SK-N-SH (cell line): ENCODE data around the gene DNASE2B. TPM values are rescaled to one million over a fixed set of nuclear protein-coding genes. Genes with fewer than 3 reads are reported as not detected.
A peak's percentile ranks its signal among the peaks of the same experiment; 100 is the strongest.

Experiments used
- CTCF ChIA-PET: fragments of 300-600, 350-600 bp; formaldehyde crosslinking; extraction: SDS; loops from one replicate; lab custom pipeline; 2021; lab: Yijun Ruan, JAX
- POLR2A ChIA-PET: fragments of 350-600 bp; sonication (Branson Sonifier 250); formaldehyde crosslinking; extraction: SDS; loops from one replicate; lab custom pipeline; 2020; ENCODE audit warnings: antibody characterized with exemption, inconsistent platforms; lab: Yijun Ruan, JAX
- DNase-seq: peaks from one replicate; pipeline ENCODE4 v3.0.0; 2012
- H2AFZ ChIP-seq: fragments of 200-600 bp; sonication (generic); 2 replicates; pipeline ENCODE4 v1.8.1; 2016; ENCODE audit warnings: antibody characterized with exemption, mild to moderate bottlenecking, low read depth
- H3F3A ChIP-seq: fragments of 200-600 bp; sonication (generic); replicated peaks from 2 replicates; pipeline ENCODE3; 2016; ENCODE audit warnings: antibody characterized with exemption, mild to moderate bottlenecking; ENCODE audit not compliant: insufficient read depth
- H3K27ac ChIP-seq, 2 experiments: fragments of 200-500 bp in 1 of 2; fragments of 200-600 bp in 1 of 2; sonication (Bioruptor generic) in 1 of 2; sonication (generic), shearing (Covaris generic) in 1 of 2; 2 replicates each; pipeline versions ENCODE4 v1.5.1 to v1.6.1; 2014 to 2016; ENCODE audit warnings: low read depth in 2 of 2, inconsistent platforms in 1 of 2, low read length in 1 of 2, mild to moderate bottlenecking in 1 of 2, mixed read lengths in 1 of 2
- H3K27me3 ChIP-seq: fragments of 200-600 bp; sonication (generic), shearing (Covaris generic); 2 replicates; pipeline ENCODE4 v1.6.1; 2016; ENCODE audit warnings: mixed run types; ENCODE audit not compliant: insufficient read depth
- H3K36me3 ChIP-seq, 2 experiments: fragments of 200-500 bp in 1 of 2; fragments of 200-600 bp in 1 of 2; sonication (Bioruptor generic) in 1 of 2; sonication (generic) in 1 of 2; replicated peaks in 1 of 2; 2 replicates each; pipeline versions ENCODE3 to v1.5.1; 2014 to 2016; ENCODE audit warnings: low read length in 1 of 2, mild to moderate bottlenecking in 1 of 2; ENCODE audit not compliant: insufficient read depth in 2 of 2, control insufficient read depth in 1 of 2
- H3K4me1 ChIP-seq, 2 experiments: fragments of 200-500 bp in 1 of 2; fragments of 200-600 bp in 1 of 2; sonication (Bioruptor generic) in 1 of 2; sonication (generic), shearing (Covaris generic) in 1 of 2; 2 replicates each; pipeline versions ENCODE4 v1.5.1 to v1.6.1; 2014 to 2016; ENCODE audit warnings: low read depth in 1 of 2, low read length in 1 of 2, mixed run types in 1 of 2; ENCODE audit not compliant: insufficient read depth in 2 of 2, control insufficient read depth in 1 of 2
- H3K4me2 ChIP-seq: fragments of 200-600 bp; sonication (generic), shearing (Covaris generic); 2 replicates; pipeline ENCODE4 v1.6.1; 2017; ENCODE audit warnings: mixed run types
- H3K4me3 ChIP-seq, 2 experiments: fragments of 200-500 bp in 1 of 2; fragments of 200-600 bp in 1 of 2; sonication (Bioruptor generic) in 1 of 2; sonication (generic), shearing (Covaris generic) in 1 of 2; 2 replicates each; pipeline versions ENCODE4 v1.5.1 to v1.8.1; 2014 to 2016; ENCODE audit warnings: low read depth in 2 of 2, inconsistent platforms in 1 of 2, low read length in 1 of 2, mild to moderate bottlenecking in 1 of 2, mixed read lengths in 1 of 2, moderate library complexity in 1 of 2
- H3K79me2 ChIP-seq: fragments of 200-600 bp; sonication (generic); 2 replicates; pipeline ENCODE4 v1.8.1; 2017; ENCODE audit warnings: mild to moderate bottlenecking; ENCODE audit not compliant: insufficient read depth
- H3K9ac ChIP-seq: fragments of 200-600 bp; sonication (generic); 2 replicates; pipeline ENCODE4 v1.6.1; 2017; ENCODE audit warnings: mixed run types
- H3K9me2 ChIP-seq: fragments of 200-600 bp; sonication (generic); 2 replicates; pipeline ENCODE4 v1.6.1; 2017; ENCODE audit warnings: mixed run types
- H3K9me3 ChIP-seq: fragments of 200-600 bp; sonication (generic); 2 replicates; pipeline ENCODE4 v1.6.1; 2017; ENCODE audit warnings: mixed run types, mild to moderate bottlenecking, moderate library complexity
- H4K20me1 ChIP-seq: fragments of 200-600 bp; sonication (generic); 2 replicates; pipeline ENCODE4 v1.6.1; 2017; ENCODE audit warnings: mild to moderate bottlenecking, mixed run types; ENCODE audit not compliant: insufficient read depth
- CTCF ChIP-seq: fragments of 200-600 bp; sonication (generic); IDR thresholded peaks from 2 replicates; pipeline ENCODE4 v1.6.1; 2017; ENCODE audit warnings: antibody characterized with exemption, mild to moderate bottlenecking, moderate library complexity
- ELF1 ChIP-seq: IDR thresholded peaks from 2 replicates; pipeline ENCODE4 v1.4.0; 2012
- EZH2phosphoT487 ChIP-seq: fragments of 200-600 bp; sonication (generic); IDR thresholded peaks from 2 replicates; pipeline ENCODE4 v1.6.1; 2017; ENCODE audit warnings: low read depth, mixed run types, mild to moderate bottlenecking, antibody characterized with exemption, moderate library complexity, borderline replicate concordance
- FOSL2 ChIP-seq: IDR thresholded peaks from 2 replicates; pipeline ENCODE4 v1.4.0; 2012; ENCODE audit warnings: low read depth, mild to moderate bottlenecking, moderate library complexity, borderline replicate concordance
- FOXJ3 ChIP-seq: sonication (generic); formaldehyde crosslinking; IDR thresholded peaks from 2 replicates; pipeline ENCODE4 v1.5.1; 2020; ENCODE audit warnings: mild to moderate bottlenecking, missing genetic modification reagents
- GATA2 ChIP-seq: sonication (generic); formaldehyde crosslinking; IDR thresholded peaks from 2 replicates; pipeline ENCODE4 v1.5.0; 2020; ENCODE audit warnings: mild to moderate bottlenecking, missing genetic modification reagents
- IRF3 ChIP-seq: fragments of 150-350 bp; IDR thresholded peaks from 2 replicates; pipeline ENCODE4 v1.6.1; 2016; ENCODE audit warnings: mild to moderate bottlenecking, low read depth, low read length
- JUND ChIP-seq: IDR thresholded peaks from 2 replicates; pipeline ENCODE4 v1.4.0; 2012
- MAX ChIP-seq: IDR thresholded peaks from 2 replicates; pipeline ENCODE4 v1.4.0; 2012; ENCODE audit warnings: low read depth
- MEF2A ChIP-seq: IDR thresholded peaks from 2 replicates; pipeline ENCODE4 v1.4.0; 2012; ENCODE audit warnings: low read depth, borderline replicate concordance
- MXI1 ChIP-seq: IDR thresholded peaks from 2 replicates; pipeline ENCODE4 v1.6.1; 2012; ENCODE audit warnings: mild to moderate bottlenecking, low read depth, low read length, improper control_type of control experiment
- NFIC ChIP-seq: IDR thresholded peaks from 2 replicates; pipeline ENCODE4 v1.4.0; 2012; ENCODE audit warnings: borderline replicate concordance
- PBX3 ChIP-seq: IDR thresholded peaks from 2 replicates; pipeline ENCODE4; 2012
- POLR2AphosphoS5 ChIP-seq: IDR thresholded peaks from 2 replicates; pipeline ENCODE4 v1.6.1; 2012; ENCODE audit warnings: low read depth, low read length
- RAD21 ChIP-seq: IDR thresholded peaks from 2 replicates; pipeline ENCODE4 v1.6.1; 2012; ENCODE audit warnings: mild to moderate bottlenecking, low read length
- RCOR1 ChIP-seq: fragments of 150-350 bp; IDR thresholded peaks from 2 replicates; pipeline ENCODE4 v1.6.1; 2017; ENCODE audit warnings: antibody characterized with exemption, low read length
- REST ChIP-seq: IDR thresholded peaks from 2 replicates; pipeline ENCODE4 v1.6.1; 2012; ENCODE audit warnings: mild to moderate bottlenecking, low read depth, low read length, moderate library complexity
- RFX5 ChIP-seq: IDR thresholded peaks from 2 replicates; pipeline ENCODE4 v1.6.1; 2012; ENCODE audit warnings: mild to moderate bottlenecking, improper control_type of control experiment, low read length
- RXRA ChIP-seq: IDR thresholded peaks from 2 replicates; pipeline ENCODE4 v1.4.0; 2012; ENCODE audit warnings: low read depth, mild to moderate bottlenecking, borderline replicate concordance
- SIN3A ChIP-seq: IDR thresholded peaks from 2 replicates; pipeline ENCODE4 v1.6.1; 2012; ENCODE audit warnings: low read depth, mild to moderate bottlenecking, low read length, moderate library complexity, borderline replicate concordance
- SMC3 ChIP-seq: IDR thresholded peaks from 2 replicates; pipeline ENCODE4 v1.6.1; 2012; ENCODE audit warnings: low read depth, low read length, improper control_type of control experiment
- TAF1 ChIP-seq: IDR thresholded peaks from 2 replicates; pipeline ENCODE4 v1.6.1; 2012; ENCODE audit warnings: low read depth, mild to moderate bottlenecking, low read length, moderate library complexity, borderline replicate concordance
- TCF12 ChIP-seq: IDR thresholded peaks from 2 replicates; pipeline ENCODE4 v1.4.0; 2012
- TEAD4 ChIP-seq: IDR thresholded peaks from 2 replicates; pipeline ENCODE4 v1.4.0; 2012; ENCODE audit warnings: mild to moderate bottlenecking, borderline replicate concordance; ENCODE audit not compliant: insufficient read depth
- YY1 ChIP-seq: IDR thresholded peaks from 2 replicates; pipeline ENCODE4 v1.4.0; 2012; ENCODE audit warnings: low read depth, mild to moderate bottlenecking
- WGBS: methylation state at CpG from one replicate; pipeline ENCODE4 v1.1.6; 2017; ENCODE audit warnings: low lambda C conversion rate; 5-methylcytosine and 5-hydroxymethylcytosine counted together
- polyA plus RNA-seq, 3 experiments: library from polyadenylated mRNA; depleted of rRNA; stranded (reverse); fragments of >200 nt; gene quantifications; 2 replicates each; pipeline ENCODE4 v1.2.3, GENCODE V29; 2012

The DNASE2B gene
- polyA plus RNA-seq, 1 of the 3 experiments (the other 2 are of a cell fraction), result 0.03 TPM

- Histone ChIP-seq H3K79me2 (no peaks in the 10 kb centered on the region), H3K4me1 (peaks cover 2 to 25% of the 10 kb centered on the region in 2 experiments; a peak in 3 of 4 replicates), H3K9me3 (no peaks in the 10 kb centered on the region), H3F3A (peaks cover 12% of the 10 kb centered on the region), H3K27me3 (no peaks in the 10 kb centered on the region), H4K20me1 (no peaks in the 10 kb centered on the region), H2AFZ (peak overlapping the region; percentile 53; the same call in 1 of the 2 replicates), H3K4me3 (no peak overlapping the region), H3K4me2 (peak overlapping the region; percentile 58), H3K9me2 (no peaks in the 10 kb centered on the region), H3K27ac (peak overlapping the region; percentile 39 to 86; a peak in 3 of 4 replicates), H3K9ac (no peak overlapping the region; the same call in 1 of the 2 replicates), H3K36me3 (no peaks in the 10 kb centered on the region)
- 4% methylated on average over 2 of the region's 3 CpGs for WGBS
- DNase-seq, result no peak
- POLR2A ChIA-PET, result interaction anchor here (0.6 kb wide), 1 partner anchor 27 kb away, joined by 7 read pairs; no protein-coding TSS in a partner anchor
- CTCF ChIA-PET, result no interaction called here
- TF ChIP-seq ELF1 (no peak), RCOR1 (no peak), CTCF (no peak), POLR2AphosphoS5 (peak; percentile 84; the same call in 1 of the 2 replicates), FOSL2 (peak; percentile 99), SMC3 (no peak), IRF3 (no peak), MAX (peak; percentile 62; the same call in 1 of the 2 replicates), TEAD4 (peak; percentile 83), NFIC (peak; percentile 72; the same call in 1 of the 2 replicates), REST (no peak), TCF12 (peak; percentile 90), FOXJ3 (CRISPR knock-in tag) (no peak), RFX5 (no peak), RAD21 (no peak), MXI1 (no peak), YY1 (no peak), SIN3A (0 out of 2 replicates have a peak, but pooled peaks have one; percentile 11), JUND (peak; percentile 99), EZH2phosphoT487 (no peak), MEF2A (peak; percentile 80), TAF1 (no peak; the same call in 1 of the 2 replicates), RXRA (peak; percentile 98), PBX3 (peak; percentile 67), GATA2 (CRISPR knock-in tag) (no peak)
Observed at GRCh38 chr1:84365225-84366221, 32.8 kb upstream of the DNASE2B start.
